Colonic mucosa (tissue), 4 donors: ENCODE results near the gene SLC2A9. TPM values are rescaled to one million over a fixed set of nuclear protein-coding genes. Genes with fewer than 3 reads are reported as not detected.

Experiments used
- DNase-seq: peaks from one replicate; pipeline ENCODE4 v3.0.0-alpha.2; 2020
- H3K27ac ChIP-seq: fragments of 200-600 bp; one replicate; pipeline ENCODE4 v1.8.0; 2021
- H3K27me3 ChIP-seq: fragments of 200-600 bp; one replicate; pipeline ENCODE4 v1.8.0; 2021
- H3K36me3 ChIP-seq: fragments of 200-600 bp; one replicate; pipeline ENCODE4 v1.8.0; 2021
- H3K4me1 ChIP-seq: fragments of 200-600 bp; one replicate; pipeline ENCODE4 v1.8.0; 2021; ENCODE audit warnings: mild to moderate bottlenecking
- H3K4me3 ChIP-seq: fragments of 200-600 bp; one replicate; pipeline ENCODE4 v1.8.0; 2021
- H3K9ac ChIP-seq, 2 donors: one replicate each; pipeline ENCODE4 v1.7.0; 2013; ENCODE audit warnings: control low read depth in 2 of 2, low read depth in 2 of 2, low read length in 2 of 2
- H3K9me3 ChIP-seq: fragments of 200-600 bp; one replicate; pipeline ENCODE4 v1.8.0; 2021
- CTCF ChIP-seq: fragments of 200-600 bp; IDR thresholded peaks from one replicate; pipeline ENCODE4 v1.8.0; 2022; ENCODE audit warnings: antibody characterized with exemption, mild to moderate bottlenecking
- intact Hi-C: fragments of 100-400 bp; cut with DNase I; formaldehyde crosslinking; loops from one replicate; pipeline ENCODE4 v1.14.1; 2022
- total RNA-seq, 2 donors: library from RNA; stranded (reverse); fragmentation: NEBNext Ultra II Directional in 1 of 2; extraction: Animal tissue kit (Norgen Biotek cat#: 25700) in 1 of 2; gene quantifications; one replicate each; pipeline ENCODE4 v1.2.1, GENCODE V29; 2021
- donor health status: healthy.
- donor health status: DM: no; HTN: no; CAD: no.
- donor health status: DM: no; HTN: no; CAD: no.

SLC2A9 gene
- total RNA-seq, 2 donors from 2014 or later = 4.3 to 6.8 TPM

GRCh38 chr4:9925750-9926439 lies 95.4 kb downstream of the SLC2A9 start:
- Histone ChIP-seq H3K4me3 (no peak overlapping the region), H3K9me3 (no peaks in the 10 kb centered on the region), H3K9ac (no peak overlapping the region), H3K27me3 (no peaks in the 10 kb centered on the region), H3K27ac (no peak overlapping the region), H3K36me3 (no peaks in the 10 kb centered on the region), H3K4me1 (no peaks in the 10 kb centered on the region)
- intact Hi-C loops = no loop called here
- TF ChIP-seq CTCF = no peak
- no peak for DNase-seq

GRCh38 chr4:9924750-9925149 lies 96.5 kb downstream of the SLC2A9 start:
- intact Hi-C loops = no loop called here
- Histone ChIP-seq H3K9ac (no peak overlapping the region), H3K27ac (no peak overlapping the region), H3K4me3 (no peak overlapping the region), H3K9me3 (no peaks in the 10 kb centered on the region), H3K36me3 (no peaks in the 10 kb centered on the region), H3K4me1 (no peaks in the 10 kb centered on the region), H3K27me3 (no peaks in the 10 kb centered on the region)
- DNase-seq = no peak
- no peak for TF ChIP-seq CTCF

GRCh38 chr4:9923195-9923812 lies 98.0 kb downstream of the SLC2A9 start:
- Histone ChIP-seq H3K9ac (no peak overlapping the region), H3K27me3 (no peaks in the 10 kb centered on the region), H3K9me3 (no peaks in the 10 kb centered on the region), H3K4me1 (no peaks in the 10 kb centered on the region), H3K27ac (no peak overlapping the region), H3K4me3 (no peak overlapping the region), H3K36me3 (no peaks in the 10 kb centered on the region)
- no peak for DNase-seq
- no peak for TF ChIP-seq CTCF
- intact Hi-C loops = no loop called here

DNA sequence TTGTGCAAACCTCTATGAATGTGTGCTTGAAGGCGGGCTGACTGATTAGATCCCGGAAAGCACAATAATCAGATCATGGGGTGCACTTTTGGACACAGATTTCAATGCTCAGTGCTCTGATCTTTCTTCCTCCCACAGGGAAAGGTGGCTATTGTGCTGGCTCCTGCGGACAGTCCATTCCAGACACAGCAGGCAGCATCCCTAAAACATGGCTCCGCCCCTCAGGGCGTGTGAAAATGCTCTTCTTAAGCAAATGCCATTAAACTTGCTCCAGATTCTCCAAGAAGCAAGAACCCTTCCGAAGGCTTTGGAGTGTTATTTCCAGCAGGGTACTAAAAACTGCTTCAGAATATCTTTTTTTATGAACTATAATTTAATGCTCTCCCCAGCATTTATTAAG lies 100.0 kb downstream of the SLC2A9 start:
- no peak for TF ChIP-seq CTCF
- Histone ChIP-seq H3K9ac (no peak overlapping the region), H3K27ac (no peak overlapping the region), H3K9me3 (no peaks in the 10 kb centered on the region), H3K27me3 (no peaks in the 10 kb centered on the region), H3K4me1 (no peaks in the 10 kb centered on the region), H3K36me3 (no peaks in the 10 kb centered on the region), H3K4me3 (no peak overlapping the region)
- no peak for DNase-seq
- intact Hi-C loops = no loop called here

GRCh38 chr4:9920029-9920428 lies 101.3 kb downstream of the SLC2A9 start:
- H3K4me1 ChIP-seq = no peaks in the 10 kb centered on the region
- no peak overlapping the region for H3K27ac ChIP-seq
- intact Hi-C loops = no loop called here
- H3K9me3 ChIP-seq = no peaks in the 10 kb centered on the region
- no peaks in the 10 kb centered on the region for H3K36me3 ChIP-seq
- no peak overlapping the region for H3K9ac ChIP-seq
- H3K27me3 ChIP-seq = no peaks in the 10 kb centered on the region
- no peak for DNase-seq
- no peak for TF ChIP-seq CTCF
- H3K4me3 ChIP-seq = no peak overlapping the region
